Measurements from ENCODE around the gene TUBGCP5. TPM values are rescaled to one million over a fixed set of nuclear protein-coding genes. Genes with fewer than 3 reads are reported as not detected.

Gene TUBGCP5
- total RNA-seq, 1 donor from 2014 or later, result 34.3 TPM

- H3K4me3 Mint-ChIP-seq, result no peak overlapping the region
- no peak overlapping the region for H3K4me2 ChIP-seq
- no peaks in the 10 kb centered on the region for H3K9me3 Mint-ChIP-seq
- no peak overlapping the region for H3K4me3 ChIP-seq
- H3K27ac Mint-ChIP-seq, result no peak overlapping the region
- H3K27me3 ChIP-seq, result no peaks in the 10 kb centered on the region
- H3K4me1 Mint-ChIP-seq, result peaks cover 3% of the 10 kb centered on the region
- no peaks in the 10 kb centered on the region for H4K20me1 ChIP-seq (ENCODE audit: low read depth)
- no peak for TF ChIP-seq EZH2phosphoT487 (IDR thresholded peaks at IDR 0.05)
- no peak for TF ChIP-seq EZH2 (IDR thresholded peaks at IDR 0.05)
- no peak for TF ChIP-seq CTCF (IDR thresholded peaks at IDR 0.05)
- peaks cover 15% of the 10 kb centered on the region for H3K36me3 Mint-ChIP-seq
- H3K36me3 ChIP-seq, result peaks cover 19% of the 10 kb centered on the region
- no peaks in the 10 kb centered on the region for H3F3A ChIP-seq (ENCODE audit: low read depth)
- peaks cover 3% of the 10 kb centered on the region for H3K27me3 Mint-ChIP-seq (ENCODE audit: insufficient read depth, low read depth)
- H3K9me3 ChIP-seq (ENCODE audit: low read depth), result no peaks in the 10 kb centered on the region
- H2AFZ ChIP-seq (replicated peaks), result no peak overlapping the region
- no peak overlapping the region for H3K9ac ChIP-seq
- peaks cover 7% of the 10 kb centered on the region for H3K4me1 ChIP-seq
- no peak for DNase-seq (ENCODE audit: low spot score)
- peaks cover 14% of the 10 kb centered on the region for H3K79me2 ChIP-seq (ENCODE audit: low read depth)
- no peak overlapping the region for H3K27ac ChIP-seq
These were observed 5.4 kb downstream of the TUBGCP5 start for GRCh38 chr15:23033979-23034378.

GRCh38 chr15:23026218-23026617 is 13.2 kb downstream of the TUBGCP5 start:
- Mint-ChIP-seq H3K4me1 (no peaks in the 10 kb centered on the region), H3K27me3 (ENCODE audit: insufficient read depth, low read depth) (no peaks in the 10 kb centered on the region), H3K9me3 (no peaks in the 10 kb centered on the region), H3K36me3 (peaks cover 17% of the 10 kb centered on the region), H3K4me3 (no peak overlapping the region), H3K27ac (no peak overlapping the region)
- Histone ChIP-seq H3K27me3 (no peaks in the 10 kb centered on the region), H3K4me3 (no peak overlapping the region), H3K4me1 (no peaks in the 10 kb centered on the region), H4K20me1 (ENCODE audit: low read depth) (no peaks in the 10 kb centered on the region), H3K9ac (no peak overlapping the region), H3K79me2 (ENCODE audit: low read depth) (no peaks in the 10 kb centered on the region), H3F3A (ENCODE audit: low read depth) (no peaks in the 10 kb centered on the region), H3K36me3 (peaks cover 28% of the 10 kb centered on the region), H3K4me2 (no peak overlapping the region), H3K27ac (no peak overlapping the region), H3K9me3 (ENCODE audit: low read depth) (no peaks in the 10 kb centered on the region), H2AFZ (replicated peaks) (no peak overlapping the region)
- no peak for DNase-seq (ENCODE audit: low spot score)
- TF ChIP-seq CTCF (IDR thresholded peaks at IDR 0.05) (no peak), EZH2phosphoT487 (IDR thresholded peaks at IDR 0.05) (no peak), EZH2 (IDR thresholded peaks at IDR 0.05) (no peak)

DNA sequence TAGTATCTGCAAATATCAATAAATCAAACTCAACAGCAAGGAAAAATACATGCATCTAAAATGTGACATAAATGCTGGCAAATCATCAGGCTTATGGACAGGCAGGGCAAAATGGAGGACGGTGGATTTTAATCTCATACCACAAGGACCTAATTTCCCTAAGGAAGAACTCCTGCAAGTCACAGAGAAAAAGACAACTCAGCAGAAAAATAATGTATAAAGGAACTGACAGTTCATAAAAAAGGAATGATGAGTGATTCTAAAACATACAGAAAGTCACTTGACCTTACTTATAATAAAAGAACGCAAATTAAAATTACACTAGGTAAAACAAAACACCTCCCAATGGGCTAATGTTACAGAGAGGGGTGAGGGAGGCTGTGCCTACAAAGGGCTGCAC is 17.2 kb downstream of the TUBGCP5 start:
- Histone ChIP-seq H3K27ac (no peak overlapping the region), H3F3A (ENCODE audit: low read depth) (no peaks in the 10 kb centered on the region), H3K4me1 (no peaks in the 10 kb centered on the region), H3K79me2 (ENCODE audit: low read depth) (no peaks in the 10 kb centered on the region), H3K4me3 (no peak overlapping the region), H2AFZ (replicated peaks) (no peak overlapping the region), H3K4me2 (no peak overlapping the region), H3K36me3 (peaks cover 17% of the 10 kb centered on the region), H3K9me3 (ENCODE audit: low read depth) (no peaks in the 10 kb centered on the region), H3K9ac (no peak overlapping the region), H4K20me1 (ENCODE audit: low read depth) (no peaks in the 10 kb centered on the region), H3K27me3 (no peaks in the 10 kb centered on the region)
- no peaks in the 10 kb centered on the region for H3K27me3 Mint-ChIP-seq (ENCODE audit: insufficient read depth, low read depth)
- H3K9me3 Mint-ChIP-seq, result no peaks in the 10 kb centered on the region
- H3K27ac Mint-ChIP-seq, result no peak overlapping the region
- no peak for TF ChIP-seq EZH2phosphoT487 (IDR thresholded peaks at IDR 0.05)
- TF ChIP-seq EZH2 (IDR thresholded peaks at IDR 0.05), result no peak
- TF ChIP-seq CTCF (IDR thresholded peaks at IDR 0.05), result no peak
- H3K4me1 Mint-ChIP-seq, result no peaks in the 10 kb centered on the region
- no peak overlapping the region for H3K4me3 Mint-ChIP-seq
- DNase-seq (ENCODE audit: low spot score), result no peak
- H3K36me3 Mint-ChIP-seq, result peaks cover 18% of the 10 kb centered on the region
